OCI-LY1 (cell line): ENCODE data around the gene D2HGDH.

ENCODE experiments used
- EZH2 ChIP-seq: fragments of 200-600 bp; sonication (generic), shearing (Covaris generic); IDR thresholded peaks from 2 replicates; pipeline ENCODE4 v1.8.0; 2017; ENCODE audit warnings: borderline replicate concordance, mixed run types, mild to moderate bottlenecking, antibody characterized with exemption, low read length, moderate library complexity, mixed read lengths
- TF ChIP-seq, protein P1 (sequence below): fragments of 200-600 bp; sonication (generic), shearing (Covaris generic); IDR thresholded peaks from 2 replicates; pipeline ENCODE4 v1.5.1; 2017; ENCODE audit warnings: mild to moderate bottlenecking, antibody characterized with exemption, low read length, moderate library complexity, mixed read lengths

DNA sequence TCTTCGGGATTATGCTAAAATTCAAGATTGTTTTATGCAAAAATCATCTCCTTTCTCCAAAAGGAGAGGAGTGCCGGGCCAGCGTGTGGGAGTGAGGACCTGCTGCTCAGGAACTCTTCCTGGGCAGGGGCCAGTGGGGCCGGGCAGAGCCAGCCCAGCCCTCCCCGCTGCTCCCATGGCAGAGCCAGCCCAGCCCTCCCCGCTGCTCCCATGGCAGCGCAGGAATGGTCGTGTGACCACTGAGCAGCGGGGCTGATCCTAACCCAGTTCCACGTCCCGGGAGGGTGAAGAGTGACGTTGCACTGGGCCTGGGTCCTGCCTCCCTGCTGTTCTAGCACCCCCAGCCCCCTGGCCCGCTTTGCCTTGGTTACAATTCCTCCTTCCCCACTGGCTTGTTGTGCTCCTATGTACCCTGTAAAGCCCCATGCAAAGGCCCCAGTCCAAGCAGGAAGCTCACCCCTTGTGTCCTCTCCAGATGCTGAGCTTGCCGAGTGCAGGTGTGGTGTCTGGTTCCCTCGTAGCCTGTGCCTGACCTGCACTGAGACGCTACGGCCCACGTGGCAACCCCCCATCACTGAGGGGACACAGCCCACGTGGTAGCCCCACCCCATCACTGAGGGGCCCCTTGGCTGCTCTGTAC is 63.1 kb downstream of the D2HGDH start:
- TF ChIP-seq, protein P1, sequence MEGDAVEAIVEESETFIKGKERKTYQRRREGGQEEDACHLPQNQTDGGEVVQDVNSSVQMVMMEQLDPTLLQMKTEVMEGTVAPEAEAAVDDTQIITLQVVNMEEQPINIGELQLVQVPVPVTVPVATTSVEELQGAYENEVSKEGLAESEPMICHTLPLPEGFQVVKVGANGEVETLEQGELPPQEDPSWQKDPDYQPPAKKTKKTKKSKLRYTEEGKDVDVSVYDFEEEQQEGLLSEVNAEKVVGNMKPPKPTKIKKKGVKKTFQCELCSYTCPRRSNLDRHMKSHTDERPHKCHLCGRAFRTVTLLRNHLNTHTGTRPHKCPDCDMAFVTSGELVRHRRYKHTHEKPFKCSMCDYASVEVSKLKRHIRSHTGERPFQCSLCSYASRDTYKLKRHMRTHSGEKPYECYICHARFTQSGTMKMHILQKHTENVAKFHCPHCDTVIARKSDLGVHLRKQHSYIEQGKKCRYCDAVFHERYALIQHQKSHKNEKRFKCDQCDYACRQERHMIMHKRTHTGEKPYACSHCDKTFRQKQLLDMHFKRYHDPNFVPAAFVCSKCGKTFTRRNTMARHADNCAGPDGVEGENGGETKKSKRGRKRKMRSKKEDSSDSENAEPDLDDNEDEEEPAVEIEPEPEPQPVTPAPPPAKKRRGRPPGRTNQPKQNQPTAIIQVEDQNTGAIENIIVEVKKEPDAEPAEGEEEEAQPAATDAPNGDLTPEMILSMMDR, result no peak
- TF ChIP-seq EZH2, result no peak
